Neural cell (in vitro differentiated cells): ENCODE measurements around the gene MTERF2.

Experiments
- CTCF ChIP-seq: fragments of 450-650 bp; IDR thresholded peaks from 2 replicates; pipeline ENCODE4 v1.5.1; 2014; ENCODE audit warnings: antibody characterized with exemption, mild to moderate bottlenecking, moderate library complexity; ENCODE audit not compliant: poor library complexity, severe bottlenecking
- EZH2 ChIP-seq: fragments of 200-600, 300-800 bp; shearing (Covaris generic), sonication (generic); IDR thresholded peaks from 2 replicates; pipeline ENCODE4 v1.6.1; 2014; ENCODE audit warnings: antibody characterized with exemption, low read length, borderline replicate concordance, mild to moderate bottlenecking; ENCODE audit not compliant: insufficient read depth, poor library complexity, severe bottlenecking
- MXI1 ChIP-seq: fragments of 450-650 bp; conservative IDR thresholded peaks from 2 replicates; pipeline ENCODE4 v1.6.1; 2014; ENCODE audit warnings: antibody characterized with exemption, mild to moderate bottlenecking; ENCODE audit not compliant: poor library complexity, severe bottlenecking
- REST ChIP-seq: IDR thresholded peaks from 2 replicates; pipeline ENCODE4 v1.6.1; 2012; ENCODE audit warnings: borderline replicate concordance

- no peak for TF ChIP-seq REST
- no peak for TF ChIP-seq CTCF
- no peak for TF ChIP-seq EZH2
- TF ChIP-seq MXI1 = no peak
These were observed 41.6 kb downstream of the MTERF2 start for GRCh38 chr12:106945261-106945851.
